IMR-90 (cell line): Measurements from ENCODE around the gene INHBC.

Experiments used
- BHLHE40 ChIP-seq: fragments of 150-350 bp; IDR thresholded peaks from 2 replicates; pipeline ENCODE4 v1.6.1; 2016; ENCODE audit warnings: mild to moderate bottlenecking, low read depth, low read length
- CEBPB ChIP-seq: IDR thresholded peaks from 2 replicates; pipeline ENCODE4 v1.6.1; 2012; ENCODE audit warnings: low read depth, low read length, improper control_type of control experiment
- CHD1 ChIP-seq: IDR thresholded peaks from 2 replicates; pipeline ENCODE4 v1.6.1; 2012; ENCODE audit warnings: low read depth, low read length, improper control_type of control experiment
- CTCF ChIP-seq: conservative IDR thresholded peaks from 2 replicates; pipeline ENCODE4 v1.5.1; 2012; ENCODE audit warnings: mild to moderate bottlenecking, low read depth, low read length, improper control_type of control experiment
- ELK1 ChIP-seq: fragments of 150-350 bp; IDR thresholded peaks from 2 replicates; pipeline ENCODE4 v1.6.1; 2016; ENCODE audit warnings: low read depth, mild to moderate bottlenecking, low read length, moderate library complexity, borderline replicate concordance
- MAZ ChIP-seq: IDR thresholded peaks from 2 replicates; pipeline ENCODE4 v1.6.1; 2012; ENCODE audit warnings: low read depth, mild to moderate bottlenecking, low read length, improper control_type of control experiment, moderate library complexity, borderline replicate concordance
- POLR2A ChIP-seq: IDR thresholded peaks from 2 replicates; pipeline ENCODE4 v1.6.1; 2012; ENCODE audit warnings: mild to moderate bottlenecking, low read depth, low read length
- RAD21 ChIP-seq: IDR thresholded peaks from 2 replicates; pipeline ENCODE4 v1.6.1; 2012; ENCODE audit warnings: low read length, improper control_type of control experiment
- RCOR1 ChIP-seq: IDR thresholded peaks from 2 replicates; pipeline ENCODE4 v1.6.1; 2012; ENCODE audit warnings: mild to moderate bottlenecking, low read length, improper control_type of control experiment; ENCODE audit not compliant: insufficient replicate concordance
- TF ChIP-seq, protein P1 (sequence below): fragments of 150-350 bp; IDR thresholded peaks from 2 replicates; pipeline ENCODE4 v1.6.1; 2017; ENCODE audit warnings: mild to moderate bottlenecking, antibody characterized with exemption, low read length, low read depth

DNA sequence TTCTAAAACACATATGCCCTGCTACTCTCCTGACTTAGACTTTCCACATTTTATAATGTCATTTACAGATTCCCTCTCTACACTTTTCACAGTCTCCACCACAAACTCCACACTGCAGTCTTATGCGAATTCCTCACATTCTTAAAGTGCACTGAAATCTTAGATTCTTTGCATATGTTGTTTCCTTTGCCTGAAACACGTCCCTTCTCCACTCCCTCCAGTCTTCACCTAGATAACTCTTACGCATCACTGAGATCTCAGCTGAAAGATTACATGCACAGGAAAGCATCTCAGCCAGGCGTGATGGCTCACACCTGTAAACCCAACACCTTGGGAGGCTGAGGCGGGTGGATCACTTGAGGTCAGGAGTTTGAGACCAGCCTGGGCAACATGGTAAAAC, 48.9 kb downstream of the INHBC start:
- no peak for TF ChIP-seq CTCF
- TF ChIP-seq RAD21, result no peak
- no peak for TF ChIP-seq POLR2A
- TF ChIP-seq CEBPB, result no peak
- TF ChIP-seq RCOR1, result no peak
- no peak for TF ChIP-seq MAZ
- TF ChIP-seq CHD1, result no peak
- TF ChIP-seq ELK1, result no peak
- TF ChIP-seq BHLHE40, result no peak
- TF ChIP-seq, protein P1, sequence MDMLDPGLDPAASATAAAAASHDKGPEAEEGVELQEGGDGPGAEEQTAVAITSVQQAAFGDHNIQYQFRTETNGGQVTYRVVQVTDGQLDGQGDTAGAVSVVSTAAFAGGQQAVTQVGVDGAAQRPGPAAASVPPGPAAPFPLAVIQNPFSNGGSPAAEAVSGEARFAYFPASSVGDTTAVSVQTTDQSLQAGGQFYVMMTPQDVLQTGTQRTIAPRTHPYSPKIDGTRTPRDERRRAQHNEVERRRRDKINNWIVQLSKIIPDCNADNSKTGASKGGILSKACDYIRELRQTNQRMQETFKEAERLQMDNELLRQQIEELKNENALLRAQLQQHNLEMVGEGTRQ, result no peak
